Fibroblast of lung (primary cell): ENCODE measurements around the gene ADCY3.

Experiments
- CTCF ChIP-seq, 2 donors: IDR thresholded peaks in 1 of 2; conservative IDR thresholded peaks in 1 of 2; 1 replicate in 1 of 2; 2 replicates in 1 of 2; pipeline ENCODE4 v1.5.1; 2011 to 2012; ENCODE audit warnings: low read length in 2 of 2, control low read depth in 1 of 2, inconsistent platforms in 1 of 2, low read depth in 1 of 2, mild to moderate bottlenecking in 1 of 2
- EZH2 ChIP-seq: IDR thresholded peaks from 2 replicates; pipeline ENCODE4 v1.5.1; 2012; ENCODE audit warnings: low read length, control low read depth, mild to moderate bottlenecking; ENCODE audit errors: missing control alignments

- TF ChIP-seq CTCF (conservative IDR thresholded peaks at IDR 0.05 in 1 of 2, IDR thresholded peaks at IDR 0.05 in 1 of 2; ENCODE audit: low read depth in 1 of 2, low read length in 2 of 2) (no peak), EZH2 (no peak)
These were observed 33.9 kb downstream of the ADCY3 start for GRCh38 chr2:24886126-24886501.
